Neuronal stem cell (in vitro differentiated cells): ENCODE measurements around the gene CEMIP.

ENCODE experiments used
- DNase-seq: peaks from one replicate; pipeline ENCODE4 v3.0.0-alpha.2; 2013; ENCODE audit warnings: low spot score
- H2AFZ ChIP-seq: one replicate; pipeline ENCODE4 v1.6.1; 2013; ENCODE audit warnings: mild to moderate bottlenecking, low read length, inconsistent platforms
- H2AK5ac ChIP-seq: 2 replicates; pipeline ENCODE4 v1.6.1; 2013; ENCODE audit warnings: low read depth, mild to moderate bottlenecking, inconsistent platforms, low read length, moderate library complexity, mixed read lengths
- H2BK120ac ChIP-seq: 2 replicates; pipeline ENCODE4 v1.6.1; 2013; ENCODE audit warnings: low read depth, mild to moderate bottlenecking, inconsistent platforms, low read length, moderate library complexity, mixed read lengths
- H2BK12ac ChIP-seq: one replicate; pipeline ENCODE4 v1.6.1; 2013; ENCODE audit warnings: low read length, inconsistent platforms
- H2BK15ac ChIP-seq: 2 replicates; pipeline ENCODE4 v1.6.1; 2013; ENCODE audit warnings: mild to moderate bottlenecking, low read length, inconsistent platforms, mixed read lengths
- H2BK5ac ChIP-seq: one replicate; pipeline ENCODE4 v1.6.1; 2013; ENCODE audit warnings: inconsistent platforms, mild to moderate bottlenecking, low read length, moderate library complexity
- H3K14ac ChIP-seq: one replicate; pipeline ENCODE4 v1.6.1; 2013; ENCODE audit warnings: low read length, inconsistent platforms
- H3K18ac ChIP-seq: 2 replicates; pipeline ENCODE4 v1.6.1; 2013; ENCODE audit warnings: low read length, inconsistent platforms
- H3K23ac ChIP-seq: 2 replicates; pipeline ENCODE4 v1.6.1; 2013; ENCODE audit warnings: low read depth, mild to moderate bottlenecking, mixed read lengths, low read length, inconsistent platforms; ENCODE audit not compliant: poor library complexity
- H3K27ac ChIP-seq: replicated peaks from 3 replicates; pipeline ENCODE4 v1.5.1; 2013; ENCODE audit warnings: low read length, inconsistent platforms
- H3K27me3 ChIP-seq, 3 experiments: 2 replicates each; pipeline ENCODE4 v1.6.1; 2013; ENCODE audit warnings: low read length in 3 of 3, mild to moderate bottlenecking in 2 of 3, inconsistent platforms in 1 of 3, low read depth in 1 of 3, mixed read lengths in 1 of 3, moderate library complexity in 1 of 3; ENCODE audit not compliant: control insufficient read depth in 3 of 3, insufficient read depth in 3 of 3
- H3K36me3 ChIP-seq, 2 donors: replicated peaks in 1 of 2; 2 replicates each; pipeline ENCODE4 v1.6.1; 2013; ENCODE audit warnings: low read length in 2 of 2; ENCODE audit not compliant: control insufficient read depth in 2 of 2, insufficient read depth in 2 of 2
- H3K4ac ChIP-seq: 2 replicates; pipeline ENCODE4 v1.6.1; 2013; ENCODE audit warnings: inconsistent platforms, mild to moderate bottlenecking, low read length, moderate library complexity
- H3K4me1 ChIP-seq, 2 donors: 1 replicate in 1 of 2; 2 replicates in 1 of 2; pipeline ENCODE4 v1.6.1; 2013; ENCODE audit warnings: low read length in 2 of 2, low read depth in 1 of 2; ENCODE audit not compliant: control insufficient read depth in 2 of 2, insufficient read depth in 1 of 2
- H3K4me2 ChIP-seq: one replicate; pipeline ENCODE4 v1.6.1; 2013; ENCODE audit warnings: mild to moderate bottlenecking, low read length, inconsistent platforms; ENCODE audit not compliant: insufficient read depth, poor library complexity, severe bottlenecking
- H3K4me3 ChIP-seq, 2 donors: 2 replicates each; pipeline ENCODE4 v1.5.1; 2013; ENCODE audit warnings: low read length in 2 of 2, mild to moderate bottlenecking in 2 of 2, inconsistent platforms in 1 of 2, moderate library complexity in 1 of 2
- H3K79me1 ChIP-seq: one replicate; pipeline ENCODE4 v1.6.1; 2013; ENCODE audit warnings: low read depth, mild to moderate bottlenecking, inconsistent platforms, low read length, moderate library complexity
- H3K9ac ChIP-seq: one replicate; pipeline ENCODE4 v1.6.1; 2013; ENCODE audit warnings: mild to moderate bottlenecking, low read depth, low read length, inconsistent platforms; ENCODE audit not compliant: poor library complexity
- H3K9me3 ChIP-seq, 2 donors: replicated peaks in 1 of 2; 2 replicates each; pipeline versions ENCODE3 to v1.6.1; 2013; ENCODE audit warnings: low read length in 2 of 2, mild to moderate bottlenecking in 2 of 2, inconsistent platforms in 1 of 2, low read depth in 1 of 2, mixed read lengths in 1 of 2, moderate library complexity in 1 of 2; ENCODE audit not compliant: control insufficient read depth in 2 of 2, insufficient read depth in 1 of 2
- H4K8ac ChIP-seq: one replicate; pipeline ENCODE4 v1.6.1; 2013; ENCODE audit warnings: low read depth, mild to moderate bottlenecking, inconsistent platforms, low read length, moderate library complexity
- H4K91ac ChIP-seq: one replicate; pipeline ENCODE4 v1.6.1; 2013; ENCODE audit warnings: low read length, low read depth, mild to moderate bottlenecking, inconsistent platforms; ENCODE audit not compliant: poor library complexity
- WGBS, 2 donors: extraction: QIAGEN DNeasy Blood & Tissue Kit; methylation state at CpG; one replicate each; pipeline ENCODE4 v1.1.7; 2013; ENCODE audit warnings: missing lambda C conversion rate in 2 of 2, mixed read lengths in 1 of 2; ENCODE audit not compliant: insufficient read length in 2 of 2, insufficient replicate concordance in 1 of 2; ENCODE audit errors: extremely low coverage in 2 of 2; 5-methylcytosine and 5-hydroxymethylcytosine counted together

The CEMIP gene

DNA sequence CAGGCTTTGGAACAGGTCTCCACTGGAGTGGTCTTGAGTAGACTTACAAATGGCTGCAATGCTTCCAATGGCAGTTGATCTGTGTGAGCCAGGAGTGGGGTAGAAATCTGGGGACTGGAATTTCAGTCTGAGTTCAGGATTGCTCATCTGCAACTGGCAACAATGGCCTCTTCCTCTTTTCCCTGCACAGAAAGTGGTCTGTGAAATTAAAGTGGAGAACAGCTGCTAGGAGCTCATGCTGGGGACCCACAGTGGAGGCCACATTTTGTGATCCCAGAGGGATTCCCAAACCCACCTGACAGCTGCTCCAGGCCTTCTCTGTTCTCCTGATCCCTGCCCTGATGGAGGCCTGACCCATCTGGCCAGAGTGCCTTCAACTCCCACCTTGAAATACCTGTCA lies 49.6 kb downstream of the CEMIP start:
- no peak overlapping the region for H3K9ac ChIP-seq
- H4K8ac ChIP-seq: no peak overlapping the region
- no peak overlapping the region for H2BK12ac ChIP-seq
- no peak overlapping the region for H3K4ac ChIP-seq
- no peaks in the 10 kb centered on the region for H3K79me1 ChIP-seq
- H3K27ac ChIP-seq: no peak overlapping the region
- H2AFZ ChIP-seq: no peak overlapping the region
- no peaks in the 10 kb centered on the region for H3K9me3 ChIP-seq
- no peak overlapping the region for H3K14ac ChIP-seq
- no peaks in the 10 kb centered on the region for H3K36me3 ChIP-seq
- H2BK15ac ChIP-seq: no peak overlapping the region
- H3K4me1 ChIP-seq: no peaks in the 10 kb centered on the region
- DNase-seq: no peak
- no peak overlapping the region for H3K4me3 ChIP-seq
- no peak overlapping the region for H4K91ac ChIP-seq
- H2AK5ac ChIP-seq: no peak overlapping the region
- H2BK120ac ChIP-seq: no peak overlapping the region
- H3K23ac ChIP-seq: no peak overlapping the region
- H3K27me3 ChIP-seq: no peaks in the 10 kb centered on the region
- no peak overlapping the region for H3K4me2 ChIP-seq
- no peak overlapping the region for H2BK5ac ChIP-seq
- no peak overlapping the region for H3K18ac ChIP-seq

DNA sequence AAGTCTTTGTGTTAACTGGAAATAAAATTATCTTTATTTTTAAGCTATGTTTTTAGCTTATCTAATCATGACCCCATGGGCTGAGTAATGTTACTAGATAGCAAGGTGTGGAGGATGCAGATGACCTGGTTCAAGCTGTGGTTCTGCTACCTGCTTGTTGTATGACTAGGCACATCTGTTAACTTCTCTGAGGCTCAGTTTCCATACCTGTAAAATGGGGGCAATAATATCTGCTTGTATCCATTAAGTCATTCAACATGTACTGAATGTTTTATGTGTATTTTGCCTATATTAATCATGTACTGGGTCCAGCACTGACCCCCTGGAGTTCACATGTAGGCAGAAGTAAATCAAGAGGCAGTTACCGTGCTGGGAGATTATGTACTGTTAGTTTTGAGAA lies 51.5 kb downstream of the CEMIP start:
- Histone ChIP-seq H3K9ac (no peak overlapping the region), H3K27me3 (peaks cover 0 to 7% (median 0%) of the 10 kb centered on the region in 3 experiments), H3K27ac (no peak overlapping the region), H2BK15ac (no peak overlapping the region), H2AFZ (no peak overlapping the region), H3K79me1 (no peaks in the 10 kb centered on the region), H3K4me1 (no peaks in the 10 kb centered on the region), H3K9me3 (no peaks in the 10 kb centered on the region), H4K8ac (no peak overlapping the region), H2BK12ac (no peak overlapping the region), H3K4ac (no peak overlapping the region), H3K36me3 (no peaks in the 10 kb centered on the region), H3K4me2 (no peak overlapping the region), H3K18ac (no peak overlapping the region), H3K23ac (no peak overlapping the region), H3K14ac (no peak overlapping the region), H2BK120ac (no peak overlapping the region), H4K91ac (no peak overlapping the region), H3K4me3 (no peak overlapping the region), H2BK5ac (no peak overlapping the region), H2AK5ac (no peak overlapping the region)
- no peak for DNase-seq
- WGBS, 2 donors: no CpG with 5 or more reads among the region's 1 CpG

- no peak overlapping the region for H2AK5ac ChIP-seq
These were observed 52.0 kb downstream of the CEMIP start for GRCh38 chr15:80831192-80831591.

GRCh38 chr15:80831606-80832224 lies 52.5 kb downstream of the CEMIP start:
- no peaks in the 10 kb centered on the region for H3K4me1 ChIP-seq
- H3K36me3 ChIP-seq: no peaks in the 10 kb centered on the region
- no peak overlapping the region for H2AK5ac ChIP-seq
- H3K9me3 ChIP-seq: no peaks in the 10 kb centered on the region
- H3K27ac ChIP-seq: no peak overlapping the region
- no peak overlapping the region for H3K9ac ChIP-seq
- WGBS, 2 donors: no CpG with 5 or more reads among the region's 7 CpGs
- H4K8ac ChIP-seq: no peak overlapping the region
- H2BK15ac ChIP-seq: no peak overlapping the region
- DNase-seq: no peak
- H2BK12ac ChIP-seq: no peak overlapping the region
- no peak overlapping the region for H3K4ac ChIP-seq
- H2BK120ac ChIP-seq: no peak overlapping the region
- H3K4me2 ChIP-seq: no peak overlapping the region
- H3K79me1 ChIP-seq: no peaks in the 10 kb centered on the region
- H2BK5ac ChIP-seq: no peak overlapping the region
- H3K14ac ChIP-seq: no peak overlapping the region
- peak overlapping the region in 1 of 2 donors; percentile 29 for H3K4me3 ChIP-seq
- no peak overlapping the region for H3K18ac ChIP-seq
- H2AFZ ChIP-seq: no peak overlapping the region
- no peak overlapping the region for H3K23ac ChIP-seq
- peaks cover 0 to 9% (median 0%) of the 10 kb centered on the region in 3 experiments for H3K27me3 ChIP-seq
- no peak overlapping the region for H4K91ac ChIP-seq

More at GRCh38 chr15:80831192-80831591, 52.0 kb downstream of the CEMIP start:
- H2AFZ ChIP-seq: no peak overlapping the region
- WGBS, 2 donors: no CpG with 5 or more reads among the region's 7 CpGs
- no peak overlapping the region for H3K23ac ChIP-seq
- peaks cover 0 to 7% (median 0%) of the 10 kb centered on the region in 3 experiments for H3K27me3 ChIP-seq
- no peak overlapping the region for H2BK12ac ChIP-seq
- H3K27ac ChIP-seq: no peak overlapping the region
- H3K4ac ChIP-seq: no peak overlapping the region
- no peak overlapping the region for H4K91ac ChIP-seq
- no peaks in the 10 kb centered on the region for H3K79me1 ChIP-seq
- no peak overlapping the region for H3K9ac ChIP-seq
- no peaks in the 10 kb centered on the region for H3K4me1 ChIP-seq
- H2BK15ac ChIP-seq: no peak overlapping the region
- no peak overlapping the region for H3K4me2 ChIP-seq
- H3K36me3 ChIP-seq: no peaks in the 10 kb centered on the region
- H3K14ac ChIP-seq: no peak overlapping the region
- no peak for DNase-seq
- H2BK5ac ChIP-seq: no peak overlapping the region
- H4K8ac ChIP-seq: no peak overlapping the region
- no peaks in the 10 kb centered on the region for H3K9me3 ChIP-seq
- H2BK120ac ChIP-seq: no peak overlapping the region
- H3K18ac ChIP-seq: no peak overlapping the region
- no peak overlapping the region for H3K4me3 ChIP-seq
